ENCODE data around the gene ST6GALNAC1.

The ST6GALNAC1 gene

DNA sequence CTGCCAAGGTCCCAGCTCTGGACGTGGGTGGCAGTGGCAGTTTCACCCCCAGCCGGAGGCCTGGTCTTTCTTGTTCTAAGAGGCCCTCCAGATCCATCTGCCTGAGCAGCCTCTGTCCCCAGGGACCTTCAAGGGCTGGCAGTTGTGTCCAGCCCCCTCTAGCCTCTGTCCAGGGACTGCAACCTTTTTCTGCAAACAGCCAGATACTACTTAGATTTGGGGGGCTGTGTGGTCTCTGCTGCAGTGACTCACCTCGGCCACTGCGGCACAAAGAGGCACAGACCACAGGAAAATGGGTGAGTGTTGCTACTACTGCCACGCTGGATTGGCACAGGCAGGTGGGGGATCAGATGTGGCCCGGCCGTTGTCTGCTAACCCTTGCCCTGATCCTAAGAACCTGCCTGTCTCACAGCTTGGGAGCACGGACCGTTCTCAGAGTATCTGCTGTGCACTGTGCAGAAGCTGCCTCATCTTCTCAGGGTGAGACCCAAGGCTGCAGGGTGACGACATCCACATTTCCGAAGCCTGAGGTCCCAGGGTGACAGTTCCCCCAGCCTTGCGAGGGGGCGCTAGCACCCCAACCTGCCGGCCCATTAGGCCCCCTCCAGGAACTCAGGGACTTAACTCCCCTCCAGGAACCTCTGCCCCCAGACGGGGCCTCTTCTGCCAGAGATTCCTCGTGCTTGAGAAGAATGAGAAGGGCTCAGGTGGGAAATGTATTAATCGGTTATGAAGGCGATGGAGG lies 39.6 kb upstream of the ST6GALNAC1 start:
- TF ChIP-seq CTCF (IDR thresholded peaks at IDR 0.05; ENCODE audit: low read length, missing control alignments), result no peak
- H3K4me3 ChIP-seq (replicated peaks; ENCODE audit: low read depth, low read length), result no peak overlapping the region
- DNase-seq (ENCODE audit: low read depth), result no peak

GRCh38 chr17:76682296-76682695 lies 38.7 kb upstream of the ST6GALNAC1 start:
- DNase-seq (ENCODE audit: low read depth), result peak; percentile 78

GRCh38 chr17:76681222-76682137 lies 37.9 kb upstream of the ST6GALNAC1 start:
- TF ChIP-seq CTCF (IDR thresholded peaks at IDR 0.05; ENCODE audit: low read length, missing control alignments), result peak; percentile 91
- DNase-seq (ENCODE audit: low read depth), result peak; percentile 84
- no peak overlapping the region for H3K4me3 ChIP-seq (replicated peaks; ENCODE audit: low read depth, low read length)

More at GRCh38 chr17:76682296-76682695, 38.7 kb upstream of the ST6GALNAC1 start:
- no peak overlapping the region for H3K4me3 ChIP-seq (replicated peaks; ENCODE audit: low read depth, low read length)
- no peak for TF ChIP-seq CTCF (IDR thresholded peaks at IDR 0.05; ENCODE audit: low read length, missing control alignments)

- no peak for DNase-seq (ENCODE audit: low read depth)
- TF ChIP-seq CTCF (IDR thresholded peaks at IDR 0.05; ENCODE audit: low read length, missing control alignments), result no peak
- H3K4me3 ChIP-seq (replicated peaks; ENCODE audit: low read depth, low read length), result no peak overlapping the region
Measured at GRCh38 chr17:76679239-76679638, 35.7 kb upstream of the ST6GALNAC1 start.

GRCh38 chr17:76678330-76678729 lies 34.8 kb upstream of the ST6GALNAC1 start:
- no peak for TF ChIP-seq CTCF (IDR thresholded peaks at IDR 0.05; ENCODE audit: low read length, missing control alignments)
- DNase-seq (ENCODE audit: low read depth), result no peak

DNA sequence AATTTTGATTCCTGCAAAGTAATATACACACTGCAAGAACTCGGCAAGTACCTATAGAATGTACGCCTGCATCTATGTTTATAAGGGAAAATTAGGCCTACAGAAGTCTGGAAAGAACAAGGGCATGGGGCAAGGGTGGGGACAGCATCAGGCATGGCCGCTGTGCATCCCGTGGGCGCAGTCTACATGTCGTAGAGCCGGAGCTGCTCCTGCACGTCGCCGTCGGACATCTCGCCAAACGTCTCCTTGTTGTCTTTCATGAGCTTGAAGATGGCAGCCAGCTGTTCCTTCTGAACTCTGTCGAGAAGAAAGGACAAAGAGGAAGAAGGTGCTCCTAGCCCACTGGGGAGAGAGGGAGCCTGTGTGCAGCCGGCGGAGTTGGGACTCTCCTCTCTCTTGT lies 33.8 kb upstream of the ST6GALNAC1 start:
- no peak for TF ChIP-seq CTCF (IDR thresholded peaks at IDR 0.05; ENCODE audit: low read length, missing control alignments)
- DNase-seq (ENCODE audit: low read depth), result no peak
- no peak overlapping the region for H3K4me3 ChIP-seq (replicated peaks; ENCODE audit: low read depth, low read length)

More at GRCh38 chr17:76678330-76678729, 34.8 kb upstream of the ST6GALNAC1 start:
- no peak overlapping the region for H3K4me3 ChIP-seq (replicated peaks; ENCODE audit: low read depth, low read length)

All from fibroblast of pulmonary artery (primary cell).